ENCODE data around the gene IL6.
A peak's percentile ranks its signal among the peaks of the same experiment; 100 is the strongest.
"Not testable (repeated sequence)": the region's sequence is repeated elsewhere in the genome, so short reads cannot be mapped to it uniquely, and the experiment has no call there.

IL6 gene

GRCh38 chr7:22694597-22695207 is 32.3 kb upstream of the IL6 start:
- no peak for TF ChIP-seq POLR2A (IDR thresholded peaks at IDR 0.05; ENCODE audit: low read depth, low read length)
- no peak for TF ChIP-seq POLR2AphosphoS5 (IDR thresholded peaks at IDR 0.05; ENCODE audit: low read depth, low read length)
- TF ChIP-seq POU2F2 (IDR thresholded peaks at IDR 0.05; ENCODE audit: low read depth, low read length) = no peak
- TF ChIP-seq PAX5 (IDR thresholded peaks at IDR 0.05; ENCODE audit: insufficient read depth, low read length, severe bottlenecking) = no peak
- no peak for TF ChIP-seq SPI1 (IDR thresholded peaks at IDR 0.05; ENCODE audit: low read depth, low read length)
- TF ChIP-seq TAF1 (IDR thresholded peaks at IDR 0.05; ENCODE audit: low read depth, low read length) = no peak
- no peak for FAIRE-seq

GRCh38 chr7:22695476-22696132 is 31.4 kb upstream of the IL6 start:
- no peak for DNase-seq (ENCODE audit: insufficient read length, low spot score)
- no peak for TF ChIP-seq POLR2A (IDR thresholded peaks at IDR 0.05; ENCODE audit: low read depth, low read length)
- no peak for TF ChIP-seq TAF1 (IDR thresholded peaks at IDR 0.05; ENCODE audit: low read depth, low read length)
- TF ChIP-seq PAX5 (IDR thresholded peaks at IDR 0.05; ENCODE audit: insufficient read depth, low read length, severe bottlenecking) = no peak
- no peak for TF ChIP-seq POLR2AphosphoS5 (IDR thresholded peaks at IDR 0.05; ENCODE audit: low read depth, low read length)
- TF ChIP-seq POU2F2 (IDR thresholded peaks at IDR 0.05; ENCODE audit: low read depth, low read length) = no peak
- no peak for TF ChIP-seq SPI1 (IDR thresholded peaks at IDR 0.05; ENCODE audit: low read depth, low read length)
- FAIRE-seq = no peak

More at GRCh38 chr7:22694597-22695207, 32.3 kb upstream of the IL6 start:
- no peak for DNase-seq (ENCODE audit: insufficient read length, low spot score)

GRCh38 chr7:22696541-22697228 is 30.3 kb upstream of the IL6 start:
- no peak for TF ChIP-seq PAX5 (IDR thresholded peaks at IDR 0.05; ENCODE audit: insufficient read depth, low read length, severe bottlenecking)
- TF ChIP-seq POLR2A (IDR thresholded peaks at IDR 0.05; ENCODE audit: low read depth, low read length) = no peak
- TF ChIP-seq POU2F2 (IDR thresholded peaks at IDR 0.05; ENCODE audit: low read depth, low read length) = no peak
- TF ChIP-seq POLR2AphosphoS5 (IDR thresholded peaks at IDR 0.05; ENCODE audit: low read depth, low read length) = no peak
- TF ChIP-seq SPI1 (IDR thresholded peaks at IDR 0.05; ENCODE audit: low read depth, low read length) = no peak
- TF ChIP-seq TAF1 (IDR thresholded peaks at IDR 0.05; ENCODE audit: low read depth, low read length) = no peak
- DNase-seq (ENCODE audit: insufficient read length, low spot score) (no peak), FAIRE-seq (peak; percentile 66)

- no peak for FAIRE-seq
- DNase-seq (ENCODE audit: insufficient read length, low spot score) = no peak
- TF ChIP-seq TAF1 (IDR thresholded peaks at IDR 0.05; ENCODE audit: low read depth, low read length) (no peak), PAX5 (IDR thresholded peaks at IDR 0.05; ENCODE audit: insufficient read depth, low read length, severe bottlenecking) (no peak), POU2F2 (IDR thresholded peaks at IDR 0.05; ENCODE audit: low read depth, low read length) (no peak), POLR2A (IDR thresholded peaks at IDR 0.05; ENCODE audit: low read depth, low read length) (no peak), SPI1 (IDR thresholded peaks at IDR 0.05; ENCODE audit: low read depth, low read length) (no peak), POLR2AphosphoS5 (IDR thresholded peaks at IDR 0.05; ENCODE audit: low read depth, low read length) (no peak)
Measured at GRCh38 chr7:22697322-22697859, 29.6 kb upstream of the IL6 start.

- no peak for DNase-seq (ENCODE audit: insufficient read length, low spot score)
- peak; percentile 62 for TF ChIP-seq SPI1 (IDR thresholded peaks at IDR 0.05; ENCODE audit: low read depth, low read length)
- no peak for TF ChIP-seq POLR2A (IDR thresholded peaks at IDR 0.05; ENCODE audit: low read depth, low read length)
- FAIRE-seq = peak; percentile 40
Measured at GRCh38 chr7:22697876-22698606, 29.0 kb upstream of the IL6 start.

- TF ChIP-seq SPI1 (IDR thresholded peaks at IDR 0.05; ENCODE audit: low read depth, low read length) (no peak), POLR2A (IDR thresholded peaks at IDR 0.05; ENCODE audit: low read depth, low read length) (no peak), POLR2AphosphoS5 (IDR thresholded peaks at IDR 0.05; ENCODE audit: low read depth, low read length) (no peak), PAX5 (IDR thresholded peaks at IDR 0.05; ENCODE audit: insufficient read depth, low read length, severe bottlenecking) (no peak), POU2F2 (IDR thresholded peaks at IDR 0.05; ENCODE audit: low read depth, low read length) (no peak)
- FAIRE-seq (no peak), DNase-seq (ENCODE audit: insufficient read length, low spot score) (no peak)
Measured at GRCh38 chr7:22698767-22699166, 28.2 kb upstream of the IL6 start.

- no peak for FAIRE-seq
Measured at GRCh38 chr7:22700559-22701002, 26.4 kb upstream of the IL6 start.

GRCh38 chr7:22702516-22702915 is 24.5 kb upstream of the IL6 start:
- TF ChIP-seq POLR2AphosphoS5 (IDR thresholded peaks at IDR 0.05; ENCODE audit: low read depth, low read length) (no peak), TAF1 (IDR thresholded peaks at IDR 0.05; ENCODE audit: low read depth, low read length) (no peak), SPI1 (IDR thresholded peaks at IDR 0.05; ENCODE audit: low read depth, low read length) (no peak), POLR2A (IDR thresholded peaks at IDR 0.05; ENCODE audit: low read depth, low read length) (no peak), PAX5 (IDR thresholded peaks at IDR 0.05; ENCODE audit: insufficient read depth, low read length, severe bottlenecking) (no peak), POU2F2 (IDR thresholded peaks at IDR 0.05; ENCODE audit: low read depth, low read length) (no peak)
- FAIRE-seq (no peak), DNase-seq (ENCODE audit: insufficient read length, low spot score) (no peak)

More at GRCh38 chr7:22700559-22701002, 26.4 kb upstream of the IL6 start:
- TF ChIP-seq TAF1 (IDR thresholded peaks at IDR 0.05; ENCODE audit: low read depth, low read length) (no peak), POU2F2 (IDR thresholded peaks at IDR 0.05; ENCODE audit: low read depth, low read length) (no peak), POLR2AphosphoS5 (IDR thresholded peaks at IDR 0.05; ENCODE audit: low read depth, low read length) (no peak)
- no peak for DNase-seq (ENCODE audit: insufficient read length, low spot score)

GRCh38 chr7:22703107-22703855 is 23.7 kb upstream of the IL6 start:
- not testable (repeated sequence) for DNase-seq (ENCODE audit: insufficient read length, low spot score); FAIRE-seq

GRCh38 chr7:22703978-22704610 is 22.9 kb upstream of the IL6 start:
- not testable (repeated sequence) for FAIRE-seq; DNase-seq (ENCODE audit: insufficient read length, low spot score)

GRCh38 chr7:22704722-22705121 is 22.3 kb upstream of the IL6 start:
- not testable (repeated sequence) for FAIRE-seq

GRCh38 chr7:22705874-22706273 is 21.1 kb upstream of the IL6 start:
- not testable (repeated sequence) for FAIRE-seq; DNase-seq (ENCODE audit: insufficient read length, low spot score)

More at GRCh38 chr7:22704722-22705121, 22.3 kb upstream of the IL6 start:
- not testable (repeated sequence) for DNase-seq (ENCODE audit: insufficient read length, low spot score)
